ENCODE results near the gene HOXA13. TPM values are rescaled to one million over a fixed set of nuclear protein-coding genes. Genes with fewer than 3 reads are reported as not detected.

The HOXA13 gene
- total RNA-seq, 1 donor from 2014 or later, result not detected

GRCh38 chr7:27235387-27236311 is 35.8 kb upstream of the HOXA13 start:
- peak; percentile 34 for ATAC-seq

DNA sequence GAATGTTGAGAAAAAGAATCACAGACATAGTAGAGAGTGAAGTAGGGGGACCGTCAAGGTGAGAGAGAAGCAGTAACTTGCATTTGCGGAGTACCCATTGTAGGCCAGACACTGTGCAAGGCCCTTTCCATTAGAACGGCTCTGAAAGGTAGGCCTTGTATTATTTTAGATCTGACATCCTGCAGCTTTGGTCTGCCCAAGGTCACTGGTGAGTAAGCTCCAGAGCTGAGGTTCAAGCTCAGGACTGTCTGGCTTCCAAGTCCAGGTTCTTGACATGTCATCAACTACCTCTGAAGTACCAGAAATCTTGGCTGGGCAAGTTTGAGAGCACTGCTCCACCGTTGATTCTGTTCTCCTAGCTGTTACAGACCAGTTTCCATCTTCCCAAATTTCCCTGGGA is 29.6 kb upstream of the HOXA13 start:
- ATAC-seq, result no peak

- ATAC-seq, result no peak
Measured at GRCh38 chr7:27224983-27225934, 25.4 kb upstream of the HOXA13 start.

DNA sequence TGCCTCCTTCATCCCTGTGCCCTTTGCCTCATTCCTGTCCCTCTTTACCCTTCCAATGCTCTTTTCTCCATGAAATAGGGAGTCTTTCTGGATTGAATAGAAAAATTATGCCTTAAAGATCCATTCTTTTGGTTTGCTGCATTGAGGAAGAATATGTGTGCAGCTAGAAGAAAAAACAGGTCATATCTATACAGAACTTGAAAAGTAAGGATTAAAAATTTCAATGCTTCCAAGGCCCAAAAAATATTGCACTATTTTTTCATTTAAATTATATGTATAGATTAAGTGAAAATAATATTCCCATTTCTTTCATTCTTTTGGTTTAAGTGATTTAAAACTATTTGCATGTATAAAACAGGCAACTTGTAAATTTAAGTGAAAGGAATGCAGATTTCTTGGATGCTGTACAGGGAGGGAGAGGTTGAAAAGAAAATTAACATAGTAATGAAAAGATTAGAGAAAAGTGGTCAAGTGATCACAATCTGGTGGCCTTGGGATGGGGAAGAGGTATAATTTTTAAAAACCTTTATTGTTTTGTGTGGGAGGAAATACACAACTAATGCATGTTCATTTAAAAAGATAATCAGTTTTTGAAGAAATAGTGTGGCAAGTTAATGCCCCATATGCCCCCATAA is 24.2 kb upstream of the HOXA13 start:
- no peak for ATAC-seq

DNA sequence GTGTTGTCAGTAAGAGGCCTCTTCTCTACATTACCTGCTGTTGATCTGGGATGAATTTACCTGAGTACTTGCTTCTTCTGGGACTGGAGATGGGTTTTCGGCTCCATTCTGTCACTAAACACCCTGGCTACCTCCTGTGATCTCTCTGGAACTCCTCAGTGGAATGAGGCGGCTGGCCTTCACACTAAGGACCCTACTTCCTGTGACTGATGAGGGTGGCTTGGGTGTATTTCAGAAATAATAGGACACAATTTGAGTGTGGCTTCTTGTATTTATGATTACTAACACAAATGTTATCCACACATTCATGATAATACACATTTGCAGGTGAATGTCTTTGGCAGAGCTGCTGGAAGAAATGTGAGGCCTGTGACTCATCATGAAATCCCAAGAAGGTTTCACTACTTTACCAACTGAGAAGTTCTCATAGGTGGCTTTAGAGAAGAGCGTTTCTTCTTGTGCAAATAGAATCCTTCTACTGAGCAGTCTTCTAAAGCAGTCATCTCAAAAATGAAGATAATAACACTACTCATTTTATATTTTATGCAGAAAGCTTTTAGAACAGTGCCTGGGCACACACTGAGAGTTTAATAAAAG is 21.4 kb upstream of the HOXA13 start:
- ATAC-seq, result no peak

DNA sequence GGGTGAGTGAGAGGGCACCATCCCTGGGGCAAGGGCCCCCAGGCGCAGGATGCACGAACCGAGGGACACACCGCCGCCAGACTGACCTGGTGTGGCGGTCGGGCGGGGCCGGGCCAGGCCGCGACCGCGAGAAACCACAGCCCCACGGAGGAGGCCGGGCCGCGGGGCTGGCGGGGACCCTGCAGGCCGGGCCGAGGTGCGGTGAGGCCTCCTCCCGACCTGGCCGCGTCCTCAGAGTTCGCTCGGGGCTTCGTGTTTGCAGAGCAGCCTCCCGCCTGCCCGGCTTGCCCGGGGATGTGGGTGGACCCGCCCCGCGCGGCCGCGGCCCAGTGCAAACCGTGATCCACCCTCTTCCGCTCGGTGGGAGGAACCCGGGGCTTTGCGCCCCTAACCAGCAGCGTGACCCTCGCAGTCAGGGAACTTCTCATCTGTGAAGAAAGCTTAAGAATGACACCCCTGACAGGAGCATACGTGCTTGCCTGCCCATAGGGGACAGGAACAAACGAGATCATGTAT is 20.6 kb upstream of the HOXA13 start:
- no peak for ATAC-seq

DNA sequence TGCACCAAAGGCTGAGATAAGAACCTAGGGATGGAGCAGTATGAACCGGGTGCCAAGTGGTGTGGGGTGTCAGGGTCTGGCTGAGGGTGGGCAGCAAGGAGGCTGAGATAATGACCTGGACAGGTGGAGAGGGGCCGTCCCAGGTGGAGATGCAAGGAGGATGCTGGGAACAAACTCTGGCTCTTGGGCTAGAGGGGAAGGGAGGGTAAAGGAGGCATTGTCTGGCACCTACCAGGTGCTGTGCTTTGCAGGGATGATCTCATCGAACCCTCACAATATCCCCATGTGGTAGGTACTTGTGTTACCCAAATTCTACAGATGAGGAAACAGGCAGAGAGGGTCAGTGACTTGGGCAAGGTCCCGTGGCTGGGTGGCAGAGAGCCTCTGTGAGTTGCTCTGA is 19.9 kb upstream of the HOXA13 start:
- ATAC-seq, result no peak

DNA sequence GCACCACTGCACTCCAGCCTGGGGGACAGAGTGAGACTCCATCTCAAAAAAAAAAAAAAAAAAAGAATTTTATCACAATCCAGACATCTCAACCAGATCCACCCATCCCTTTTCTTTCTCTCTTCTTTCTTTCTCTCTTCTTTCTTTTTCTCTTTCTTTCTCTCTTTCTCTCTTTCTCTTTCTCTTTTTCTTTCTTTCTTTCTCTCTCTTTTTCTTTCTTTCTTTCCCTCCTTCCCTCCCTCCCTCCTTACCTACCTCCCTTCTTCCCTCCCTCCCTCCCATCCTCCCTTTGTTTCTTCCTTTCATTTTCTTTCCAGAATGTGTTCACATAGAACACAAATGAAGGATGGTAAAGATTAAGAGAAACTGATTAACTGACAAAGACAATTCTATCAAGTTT is 18.1 kb upstream of the HOXA13 start:
- ATAC-seq, result no peak

DNA sequence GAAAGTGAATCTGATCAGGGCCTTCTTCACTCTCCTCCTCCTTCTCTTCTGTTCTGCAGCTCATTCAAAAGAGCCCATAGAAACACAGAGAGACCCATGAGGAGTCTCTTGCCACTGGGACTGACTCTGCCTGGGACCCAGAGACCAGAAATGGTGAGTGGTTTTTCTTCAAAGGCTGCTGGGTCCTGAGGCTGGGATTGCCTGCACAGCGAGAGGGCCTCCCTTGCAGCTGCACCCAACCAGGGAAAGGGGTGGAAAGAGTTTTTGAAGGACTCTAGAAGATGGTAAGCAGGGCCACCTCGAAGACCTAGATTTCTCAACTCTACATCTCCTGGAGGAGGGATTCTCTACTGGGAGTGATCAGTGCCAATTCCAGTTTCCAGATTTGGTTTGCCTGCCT is 15.5 kb upstream of the HOXA13 start:
- ATAC-seq, result no peak

DNA sequence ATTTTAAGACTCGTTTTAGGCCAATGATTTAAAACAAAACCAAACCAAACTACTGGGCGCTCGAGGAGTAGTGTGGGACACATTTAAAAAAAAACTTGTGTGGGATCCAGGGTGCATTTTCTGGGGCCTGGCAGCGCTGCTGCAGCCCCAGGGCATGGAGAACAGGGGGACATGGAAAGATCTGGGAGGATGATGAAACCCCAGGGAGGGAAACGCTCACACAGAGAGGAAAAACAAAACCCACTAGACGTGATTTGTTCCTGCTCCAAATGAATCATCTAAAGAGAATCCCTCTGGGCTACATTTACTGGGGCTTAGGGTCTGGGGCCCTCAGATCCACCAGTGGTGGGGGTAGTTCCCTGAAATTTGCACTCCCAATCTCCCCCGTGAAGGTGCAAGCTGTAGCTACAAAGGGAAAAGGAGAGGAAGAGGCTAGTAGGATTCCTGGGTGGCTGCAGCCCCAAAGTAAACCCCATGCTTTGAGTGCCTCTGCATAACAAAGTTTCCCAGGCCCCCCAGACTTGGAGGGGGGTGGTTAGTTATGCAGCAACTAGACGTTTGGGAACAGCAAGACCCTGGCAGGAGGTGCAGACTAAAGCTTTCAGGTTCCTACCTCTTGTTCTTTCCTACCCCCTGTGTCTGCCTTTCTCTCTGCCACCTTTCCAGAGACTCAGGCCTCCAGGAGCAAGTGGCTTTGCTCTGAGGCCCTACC is 14.5 kb upstream of the HOXA13 start:
- ATAC-seq, result no peak

GRCh38 chr7:27213433-27214238 is 13.7 kb upstream of the HOXA13 start:
- ATAC-seq, result no peak

GRCh38 chr7:27212497-27213432 is 12.9 kb upstream of the HOXA13 start:
- no peak for ATAC-seq

DNA sequence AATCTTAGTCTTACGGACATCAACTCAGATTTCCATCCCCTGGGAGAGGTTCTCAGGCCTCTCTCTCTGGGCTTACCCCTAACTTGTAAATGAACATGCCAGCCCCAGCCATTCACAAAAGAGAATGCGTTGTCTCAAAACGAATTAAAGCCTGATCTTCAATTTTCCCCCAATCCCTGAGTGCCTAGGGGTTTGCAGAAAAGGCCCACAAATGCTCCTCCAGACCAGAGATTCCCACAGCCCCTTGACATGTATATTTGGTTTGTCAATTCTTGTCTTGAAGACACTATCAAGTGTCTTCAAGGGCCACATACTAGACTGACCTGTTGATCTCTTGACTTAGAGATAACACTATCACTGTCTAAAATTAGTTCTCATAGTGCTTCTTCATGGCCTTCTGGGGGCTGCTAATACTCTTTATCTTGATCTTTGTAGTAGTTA is 11.9 kb upstream of the HOXA13 start:
- no peak for ATAC-seq

DNA sequence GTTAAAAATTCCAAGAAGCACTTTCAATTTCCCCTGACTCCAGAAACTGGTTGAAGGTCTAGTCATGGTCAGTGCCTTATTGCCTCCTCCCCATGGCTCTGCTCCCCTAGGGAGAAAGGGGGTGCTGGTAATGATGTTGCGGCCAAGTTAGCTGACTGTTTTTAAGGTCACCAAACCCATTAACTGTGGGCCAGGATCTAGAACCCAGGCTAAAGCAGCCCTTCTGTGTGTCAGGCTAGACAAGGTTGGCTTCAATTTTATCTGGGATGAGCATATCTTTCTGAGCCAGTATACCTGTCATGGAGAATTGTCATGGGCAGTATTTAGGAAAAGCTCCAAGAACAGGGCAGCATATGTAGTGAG is 11.2 kb upstream of the HOXA13 start:
- no peak for ATAC-seq

DNA sequence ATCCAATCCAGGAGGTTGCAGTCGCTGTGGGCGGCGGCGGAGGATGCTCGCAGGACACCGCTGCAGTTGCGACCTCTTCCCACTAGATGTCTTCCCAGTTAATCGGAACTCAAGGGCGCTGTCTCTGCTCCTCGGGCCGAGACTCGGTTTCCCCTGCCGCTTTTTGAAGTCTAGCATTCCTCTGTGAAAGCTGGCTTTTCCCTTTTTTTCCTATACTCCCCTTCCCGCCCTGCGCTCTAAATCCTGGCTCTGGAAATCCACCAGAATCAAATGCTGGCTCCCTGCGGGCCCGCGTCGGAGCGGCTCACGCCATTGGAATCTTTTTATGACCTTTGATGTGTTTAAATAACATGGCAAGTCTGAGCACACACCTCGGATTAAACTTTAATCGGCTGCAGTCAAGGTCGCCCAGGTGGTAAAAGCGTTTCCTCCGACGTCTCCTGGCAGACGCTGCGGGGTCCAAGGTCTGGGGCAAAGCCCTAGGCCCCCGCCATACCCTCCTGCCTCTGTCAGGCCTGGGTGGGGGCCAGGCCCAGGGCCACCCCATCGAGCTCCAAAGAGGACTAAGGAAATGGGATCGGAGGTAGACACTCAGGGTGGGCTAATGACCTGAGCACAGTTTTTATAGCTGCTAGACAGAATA is 10.7 kb upstream of the HOXA13 start:
- peak; percentile 63 for ATAC-seq

DNA sequence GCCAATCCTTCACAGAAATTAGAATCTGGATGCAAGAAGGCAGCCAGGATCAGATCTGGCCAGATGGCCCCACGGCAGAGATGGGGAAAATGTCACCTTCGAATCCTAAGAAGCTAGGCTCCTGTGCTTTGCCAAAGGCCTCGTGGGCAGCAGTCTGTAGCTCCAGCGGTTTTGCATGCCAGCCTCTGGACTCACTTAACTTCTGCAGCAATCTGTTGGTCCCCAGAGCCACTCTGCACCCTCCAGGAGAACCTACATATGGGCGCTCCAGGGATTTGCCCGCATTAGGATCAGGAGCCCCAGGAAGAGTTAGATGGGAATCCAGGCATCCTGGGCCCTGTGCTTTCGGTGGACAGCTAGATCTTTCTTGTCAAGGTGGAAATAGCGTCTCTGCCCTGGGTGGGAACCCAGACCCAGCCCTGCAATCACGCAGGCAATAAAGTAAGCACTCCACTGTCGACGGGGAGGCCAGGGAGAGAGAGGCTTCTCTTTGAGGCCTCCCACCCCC is 10.1 kb upstream of the HOXA13 start:
- no peak for ATAC-seq

DNA sequence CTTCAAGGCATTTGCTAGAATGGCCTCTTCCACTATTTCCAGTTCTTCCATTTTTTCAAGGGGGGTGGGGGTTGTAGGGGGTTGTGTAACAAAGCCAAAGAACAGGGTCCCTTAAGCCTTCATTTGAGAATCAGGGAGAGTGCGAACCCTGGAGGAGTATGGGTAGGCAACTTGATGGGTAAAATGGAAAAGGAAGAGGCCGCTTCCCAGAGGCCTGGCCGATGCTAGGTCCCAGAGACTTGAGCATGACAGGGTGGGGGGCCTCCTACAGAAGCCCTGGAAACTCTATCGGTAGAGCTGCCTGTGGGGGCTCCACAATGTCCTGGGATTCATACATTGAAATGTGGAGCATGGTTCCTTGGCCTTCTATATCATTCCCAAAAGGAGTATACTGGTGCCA is 9.1 kb upstream of the HOXA13 start:
- no peak for ATAC-seq

DNA sequence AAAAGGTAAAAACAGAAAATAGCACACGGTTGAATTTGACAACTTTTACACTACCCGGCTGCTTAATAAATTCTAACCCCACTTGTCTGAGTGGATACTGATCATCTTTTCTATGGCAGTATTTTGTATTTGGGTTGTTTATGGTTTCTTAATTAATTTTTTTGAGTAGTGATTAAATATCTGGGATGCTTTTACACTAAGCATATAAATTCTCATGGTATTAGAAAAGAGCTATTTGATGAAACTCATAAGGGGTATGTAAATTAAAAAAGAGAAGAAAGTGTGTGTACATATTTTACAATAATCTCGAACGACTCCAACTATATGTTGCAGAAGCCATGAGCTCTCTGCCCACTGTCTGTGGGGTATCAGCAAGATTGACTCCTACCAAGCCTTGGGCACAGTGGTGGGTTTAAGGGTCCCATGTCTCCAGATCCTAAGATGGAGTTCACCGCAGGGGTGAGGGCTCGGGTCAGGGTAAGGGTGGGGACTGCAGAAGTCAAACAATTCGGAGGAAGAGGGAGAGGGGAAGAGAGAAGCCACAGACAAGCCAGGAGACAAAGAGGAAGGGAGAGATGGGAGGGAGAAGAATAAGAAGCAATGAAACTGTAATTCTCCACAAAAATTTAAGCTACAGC is 7.6 kb upstream of the HOXA13 start:
- no peak for ATAC-seq

Data from esophagus mucosa (tissue), 1 donor.